IPS-18a (cell line): ENCODE data around the gene TSPAN18.

Experiments
- H3K27ac ChIP-seq: one replicate; pipeline ENCODE4 v1.5.1; 2013; ENCODE audit warnings: low read length
- H3K27me3 ChIP-seq: one replicate; pipeline ENCODE4 v1.6.1; 2013; ENCODE audit warnings: mild to moderate bottlenecking, low read length; ENCODE audit not compliant: control insufficient read depth, insufficient read depth
- H3K36me3 ChIP-seq: one replicate; pipeline ENCODE4 v1.6.1; 2013; ENCODE audit warnings: low read depth, low read length; ENCODE audit not compliant: control insufficient read depth
- H3K4me1 ChIP-seq: one replicate; pipeline ENCODE4 v1.6.1; 2013; ENCODE audit warnings: low read depth, low read length; ENCODE audit not compliant: control insufficient read depth
- H3K4me3 ChIP-seq: one replicate; pipeline ENCODE4 v1.5.1; 2013; ENCODE audit warnings: low read length
- H3K9ac ChIP-seq: one replicate; pipeline ENCODE4 v1.6.1; 2013; ENCODE audit warnings: mild to moderate bottlenecking, low read length, moderate library complexity
- H3K9me3 ChIP-seq: one replicate; pipeline ENCODE4 v1.6.1; 2013; ENCODE audit warnings: low read depth, low read length; ENCODE audit not compliant: control insufficient read depth

TSPAN18 gene

DNA sequence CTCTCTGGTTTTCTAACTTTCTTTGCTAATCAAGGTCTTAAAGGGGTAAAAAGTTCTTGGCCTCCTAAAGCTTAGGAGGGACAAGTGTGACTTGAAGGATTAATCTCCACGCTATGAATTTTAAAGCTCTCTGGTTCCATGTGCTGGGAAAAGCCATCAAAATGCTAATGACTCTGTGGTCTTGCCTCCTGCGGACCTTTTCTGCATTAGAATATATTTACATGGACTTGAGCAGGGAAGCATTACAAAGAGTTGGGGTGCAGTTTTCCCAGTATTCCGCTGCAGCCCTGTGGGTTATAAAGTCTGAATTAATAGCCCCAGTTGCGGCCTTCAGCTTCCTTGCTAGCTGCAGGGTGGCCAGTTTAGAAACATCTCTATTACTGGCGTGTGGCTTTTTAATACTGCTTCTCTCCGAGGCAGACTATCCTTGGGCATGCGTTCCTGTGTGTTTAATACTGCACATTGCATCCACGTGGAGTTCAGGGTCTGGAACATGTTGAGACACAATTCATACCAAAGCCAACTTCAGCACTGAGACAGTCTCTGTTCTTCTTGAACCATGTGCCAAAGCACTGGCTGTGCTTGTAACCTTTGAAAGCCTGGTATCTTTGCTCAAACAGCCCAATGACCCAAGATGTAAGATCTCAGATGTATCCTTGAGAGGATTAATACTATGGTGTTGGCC is 27.3 kb downstream of the TSPAN18 start:
- Histone ChIP-seq H3K36me3 (no peaks in the 10 kb centered on the region), H3K9me3 (no peaks in the 10 kb centered on the region), H3K27ac (peak overlapping the region; percentile 67), H3K27me3 (peaks cover 50% of the 10 kb centered on the region), H3K9ac (no peak overlapping the region), H3K4me3 (peak overlapping the region; percentile 46), H3K4me1 (peaks cover 38% of the 10 kb centered on the region)

DNA sequence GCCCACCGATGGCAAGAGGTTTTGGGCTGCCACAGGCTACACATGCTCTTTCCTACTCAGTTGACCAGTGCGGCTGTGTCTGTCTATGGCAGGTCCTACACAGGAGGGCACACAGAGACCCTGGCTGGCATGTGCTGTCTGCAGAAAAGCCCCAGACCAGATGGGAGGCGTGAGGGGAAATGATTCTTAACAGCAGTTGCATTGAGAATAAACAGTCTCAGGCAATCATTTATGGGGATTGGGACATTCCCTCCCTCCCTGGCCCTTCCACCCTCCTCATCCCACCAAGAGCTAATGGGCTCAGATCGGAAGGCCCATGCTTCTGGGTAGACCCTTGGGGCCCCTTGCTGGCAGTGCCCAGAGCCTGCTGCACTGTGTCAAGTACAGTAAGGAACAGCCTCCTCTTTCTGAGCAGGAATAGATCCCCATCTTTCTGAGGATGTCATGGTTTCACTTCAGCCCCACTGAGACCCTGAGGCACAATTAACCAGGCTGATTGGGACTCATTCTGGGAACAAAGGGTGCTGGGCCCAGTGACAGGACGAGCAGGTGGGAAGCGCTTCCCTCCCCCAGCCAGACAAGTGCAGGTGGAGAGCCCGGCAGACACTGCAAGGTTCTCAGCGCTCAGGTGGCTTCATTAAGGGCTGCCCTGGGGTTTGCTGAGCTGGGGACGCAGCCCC is 28.3 kb downstream of the TSPAN18 start:
- Histone ChIP-seq H3K9ac (no peak overlapping the region), H3K27me3 (peaks cover 59% of the 10 kb centered on the region), H3K27ac (no peak overlapping the region), H3K4me1 (peaks cover 38% of the 10 kb centered on the region), H3K36me3 (no peaks in the 10 kb centered on the region), H3K9me3 (no peaks in the 10 kb centered on the region), H3K4me3 (no peak overlapping the region)

DNA sequence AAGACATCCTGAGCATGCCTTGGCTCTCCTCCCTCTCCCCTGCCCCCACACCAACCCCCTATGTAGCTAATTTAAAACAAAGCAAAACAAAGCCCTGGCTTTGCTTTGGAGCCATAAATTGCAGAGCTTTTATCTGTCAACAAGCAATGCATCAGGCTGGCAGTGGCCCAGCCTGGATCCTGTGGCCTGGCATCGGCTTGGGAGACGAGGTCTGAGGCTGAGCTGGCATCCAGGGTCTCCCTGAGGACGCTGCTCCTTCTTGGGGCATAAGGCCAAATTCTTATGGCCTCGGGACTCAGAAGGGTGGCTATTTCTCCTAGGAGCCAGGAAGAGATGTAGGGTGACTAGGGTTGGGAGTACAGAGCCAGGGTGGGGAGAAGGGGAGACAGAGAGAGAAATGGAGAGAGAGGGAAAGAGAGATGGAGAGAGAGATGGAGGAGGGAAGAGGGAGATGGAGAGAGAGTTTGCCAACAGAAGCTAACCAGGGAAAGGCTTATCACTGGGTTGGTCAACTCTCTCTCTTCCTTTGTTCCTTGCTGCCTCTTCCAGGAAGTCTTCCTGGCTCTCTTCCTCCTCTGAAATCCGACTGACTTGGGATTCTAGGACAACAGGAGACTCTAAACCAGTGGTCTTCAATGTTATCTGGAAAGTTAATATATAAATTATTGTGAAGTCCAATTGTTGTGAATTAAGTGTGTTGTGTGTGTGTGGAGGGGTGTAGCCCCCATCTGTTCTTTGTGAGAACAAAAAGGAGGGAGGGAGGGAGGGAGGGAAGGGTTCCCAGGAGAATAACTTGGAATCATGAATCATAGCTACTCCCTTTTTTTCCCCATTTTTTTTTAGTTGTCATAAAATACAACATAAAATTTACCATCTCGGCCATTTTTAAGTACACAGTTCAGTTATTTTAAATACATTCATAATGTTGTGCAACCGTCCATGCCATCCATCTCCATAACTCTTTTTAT is 29.1 kb downstream of the TSPAN18 start:
- no peak overlapping the region for H3K9ac ChIP-seq
- peaks cover 44% of the 10 kb centered on the region for H3K4me1 ChIP-seq
- peaks cover 65% of the 10 kb centered on the region for H3K27me3 ChIP-seq
- no peaks in the 10 kb centered on the region for H3K36me3 ChIP-seq
- no peaks in the 10 kb centered on the region for H3K9me3 ChIP-seq
- H3K27ac ChIP-seq: no peak overlapping the region
- H3K4me3 ChIP-seq: no peak overlapping the region

DNA sequence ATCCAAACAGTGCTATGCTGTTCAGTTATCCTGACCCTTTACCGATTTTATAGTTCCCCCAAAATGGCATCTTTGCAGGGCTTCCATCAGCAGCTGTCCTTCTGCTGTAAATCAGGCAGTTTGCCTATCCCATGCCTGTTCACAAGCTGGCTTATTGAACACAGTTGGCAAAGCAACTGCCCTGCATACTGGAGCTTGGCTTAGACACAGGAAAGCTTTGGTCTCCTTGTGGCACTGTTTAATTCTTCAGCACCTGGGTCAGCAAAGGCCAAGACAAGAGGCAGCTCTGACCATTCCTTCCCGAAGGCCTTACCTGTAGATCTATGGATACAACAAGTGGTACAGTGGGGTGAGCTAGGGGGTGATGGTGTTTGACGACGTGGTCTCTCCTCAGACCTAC is 32.2 kb downstream of the TSPAN18 start:
- Histone ChIP-seq H3K9me3 (no peaks in the 10 kb centered on the region), H3K4me1 (peaks cover 52% of the 10 kb centered on the region), H3K27ac (no peak overlapping the region), H3K4me3 (no peak overlapping the region), H3K9ac (no peak overlapping the region), H3K27me3 (peaks cover 43% of the 10 kb centered on the region), H3K36me3 (no peaks in the 10 kb centered on the region)

DNA sequence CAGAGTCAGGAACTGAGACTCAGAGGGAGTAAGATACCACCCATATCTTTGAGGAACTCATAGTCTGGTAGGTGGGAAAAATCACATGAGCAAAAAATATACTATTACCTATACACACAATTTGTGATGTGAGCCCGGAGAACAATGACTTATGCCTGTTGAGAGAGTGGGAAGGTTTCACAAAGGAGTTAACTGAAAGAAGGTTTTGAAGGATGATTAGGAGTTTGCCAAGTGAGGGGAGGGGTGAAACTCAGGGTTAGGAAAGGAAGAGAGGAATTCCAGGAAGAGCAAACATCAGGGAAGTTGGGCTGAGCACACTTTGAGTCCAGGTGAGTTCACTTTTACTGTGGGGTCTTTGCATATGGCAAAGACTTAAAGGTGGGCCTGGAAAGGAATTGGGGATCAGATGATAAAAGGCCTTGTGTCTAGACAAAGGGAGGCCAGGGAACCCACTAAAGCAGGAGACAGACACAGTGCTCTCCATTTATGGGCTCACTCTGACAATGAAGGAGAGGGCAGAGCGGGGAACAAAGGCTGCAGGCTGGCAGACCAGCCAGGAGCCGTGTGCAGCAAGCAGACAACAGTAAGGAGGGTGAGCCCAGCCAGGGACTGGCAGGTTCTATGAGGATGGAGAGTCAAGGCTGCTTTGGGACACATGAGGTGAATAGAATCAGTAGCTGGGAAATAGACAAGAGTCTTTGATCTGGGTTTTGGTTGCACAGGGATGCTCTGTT is 33.1 kb downstream of the TSPAN18 start:
- Histone ChIP-seq H3K4me1 (peaks cover 43% of the 10 kb centered on the region), H3K36me3 (no peaks in the 10 kb centered on the region), H3K9ac (no peak overlapping the region), H3K4me3 (no peak overlapping the region), H3K27me3 (peaks cover 39% of the 10 kb centered on the region), H3K27ac (no peak overlapping the region), H3K9me3 (no peaks in the 10 kb centered on the region)

DNA sequence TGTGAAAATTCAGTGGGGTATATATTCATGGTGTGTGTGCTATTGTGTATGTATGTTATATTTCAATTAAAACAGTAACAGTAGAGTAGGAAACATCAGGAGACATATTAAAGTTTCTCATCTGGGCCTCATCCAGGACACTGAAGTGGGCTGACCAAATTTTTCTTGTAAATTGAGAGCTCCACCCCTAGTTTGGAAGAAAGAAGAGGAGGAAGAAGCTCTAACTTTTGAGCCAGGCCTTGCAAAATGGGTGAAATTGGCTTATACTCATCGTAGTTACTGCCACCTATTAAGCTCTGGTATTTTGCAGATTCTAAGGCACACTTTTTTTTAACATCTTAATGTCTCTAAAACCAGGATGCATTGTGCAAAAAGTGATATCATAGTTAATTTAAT is 33.7 kb downstream of the TSPAN18 start:
- Histone ChIP-seq H3K4me1 (peaks cover 37% of the 10 kb centered on the region), H3K27ac (no peak overlapping the region), H3K9me3 (no peaks in the 10 kb centered on the region)

DNA sequence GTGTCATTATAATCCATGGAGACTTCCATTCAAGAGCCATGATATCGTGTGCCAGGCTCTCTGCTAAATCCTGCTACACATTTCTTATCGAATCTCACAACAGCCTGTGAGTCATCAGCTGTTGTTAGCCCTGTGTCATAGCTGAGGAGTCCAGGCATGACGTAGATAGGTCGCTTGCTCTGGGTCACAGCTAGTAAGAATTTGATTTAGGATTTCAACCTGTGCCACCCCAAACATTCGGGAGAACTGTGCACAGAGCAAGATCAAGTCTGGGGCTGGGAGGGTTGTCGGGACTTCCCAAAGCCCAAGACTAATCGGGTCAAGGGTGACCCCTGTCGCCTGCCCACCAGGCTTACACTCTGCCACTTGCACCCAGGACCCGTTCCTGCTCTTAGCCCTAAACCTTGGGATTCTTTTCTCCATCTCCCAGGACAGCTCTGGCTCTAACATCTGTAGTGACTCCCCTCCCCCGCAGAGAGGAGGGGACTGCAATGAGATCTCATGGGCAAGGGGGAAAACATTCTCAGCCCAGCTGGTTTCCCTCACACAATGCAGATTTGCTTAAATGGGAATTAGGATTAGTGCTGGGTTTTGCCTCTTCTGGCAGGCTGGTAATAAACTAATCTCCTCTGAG is 34.3 kb downstream of the TSPAN18 start:
- Histone ChIP-seq H3K27ac (no peak overlapping the region), H3K9me3 (no peaks in the 10 kb centered on the region), H3K27me3 (peaks cover 28% of the 10 kb centered on the region), H3K4me3 (peak overlapping the region; percentile 11), H3K4me1 (peaks cover 33% of the 10 kb centered on the region), H3K36me3 (no peaks in the 10 kb centered on the region), H3K9ac (no peak overlapping the region)

More for the DNA sequence above, 33.7 kb downstream of the TSPAN18 start:
- no peaks in the 10 kb centered on the region for H3K36me3 ChIP-seq
- peaks cover 33% of the 10 kb centered on the region for H3K27me3 ChIP-seq
- H3K4me3 ChIP-seq: no peak overlapping the region
- no peak overlapping the region for H3K9ac ChIP-seq

DNA sequence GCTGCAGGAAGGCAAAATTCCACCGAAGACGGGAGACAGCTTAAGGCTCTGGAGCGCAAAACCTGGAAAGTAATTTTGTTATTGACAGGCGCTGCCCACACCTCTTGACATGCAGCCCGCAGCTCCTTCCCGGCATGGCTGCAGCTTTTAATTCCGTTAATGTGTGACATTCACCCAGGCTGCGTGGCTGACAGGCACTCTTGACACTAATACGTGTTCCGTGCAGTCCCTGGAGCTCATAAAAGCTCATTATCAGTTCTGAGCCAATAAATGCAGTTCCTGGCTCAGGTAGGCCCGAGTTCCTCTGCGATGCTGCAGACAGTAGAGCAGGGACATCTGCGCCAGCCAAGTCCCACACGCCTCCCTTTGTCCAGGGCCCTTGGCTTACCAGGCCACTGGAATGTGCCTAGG is 34.8 kb downstream of the TSPAN18 start:
- Histone ChIP-seq H3K4me3 (peak overlapping the region; percentile 11), H3K36me3 (no peaks in the 10 kb centered on the region), H3K27me3 (peaks cover 23% of the 10 kb centered on the region), H3K27ac (no peak overlapping the region), H3K9me3 (no peaks in the 10 kb centered on the region), H3K4me1 (peaks cover 35% of the 10 kb centered on the region), H3K9ac (no peak overlapping the region)

DNA sequence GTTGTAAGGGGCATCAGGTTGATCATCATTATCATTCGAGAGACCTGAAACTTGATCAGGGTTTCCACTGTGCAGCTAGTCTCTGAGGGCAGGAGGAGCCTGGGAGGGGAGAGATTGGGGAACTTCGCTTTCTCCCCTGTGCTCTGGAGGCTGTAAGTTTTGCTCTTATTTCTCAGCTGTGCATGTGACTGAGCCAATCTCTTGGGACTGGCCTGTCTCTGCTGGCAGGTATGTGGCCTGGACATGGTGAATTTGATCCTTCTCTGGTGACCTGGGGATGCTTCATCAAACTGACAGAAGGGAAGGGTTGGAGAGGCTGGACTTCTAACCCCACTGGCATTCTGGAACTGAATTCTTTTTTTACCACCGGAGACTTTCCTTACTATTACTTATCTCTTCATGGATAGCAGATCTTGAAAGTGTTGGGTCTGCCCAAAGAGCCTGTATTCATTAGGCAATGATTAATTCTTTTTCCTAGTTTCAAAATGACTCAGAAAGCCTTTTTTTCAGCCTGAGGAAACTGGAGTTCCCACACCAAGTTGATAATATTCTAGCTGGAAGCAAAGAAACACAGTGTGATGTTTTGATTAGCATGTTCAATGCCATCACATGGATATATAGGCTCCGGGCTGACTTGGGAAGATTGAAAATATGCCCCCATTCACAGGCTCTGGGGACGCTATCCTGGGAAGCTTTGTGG is 36.5 kb downstream of the TSPAN18 start:
- H3K27ac ChIP-seq: no peak overlapping the region
- no peak overlapping the region for H3K9ac ChIP-seq
- peaks cover 35% of the 10 kb centered on the region for H3K4me1 ChIP-seq
- H3K4me3 ChIP-seq: no peak overlapping the region
- no peaks in the 10 kb centered on the region for H3K36me3 ChIP-seq
- H3K27me3 ChIP-seq: peaks cover 19% of the 10 kb centered on the region
- no peaks in the 10 kb centered on the region for H3K9me3 ChIP-seq

DNA sequence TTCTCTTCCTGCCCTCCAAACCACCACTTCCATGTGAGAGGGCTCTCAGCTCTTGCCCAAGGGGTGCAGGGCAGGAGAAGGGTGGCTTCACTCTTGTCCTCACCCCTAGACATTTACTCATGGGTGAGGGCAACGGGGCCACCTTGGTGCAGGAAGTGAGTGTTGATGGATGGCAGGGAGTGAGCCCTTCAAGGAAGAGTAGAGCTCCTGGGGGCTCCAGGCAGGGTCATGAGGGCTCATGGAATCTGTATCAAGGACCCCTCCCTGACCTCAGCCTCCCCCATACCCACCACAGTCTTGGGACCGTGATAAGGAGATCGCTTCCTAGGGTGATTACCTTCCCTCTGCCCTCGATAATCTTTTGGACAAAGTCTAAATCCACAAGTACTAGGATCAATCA is 37.8 kb downstream of the TSPAN18 start:
- Histone ChIP-seq H3K27me3 (peaks cover 14% of the 10 kb centered on the region), H3K4me1 (peaks cover 32% of the 10 kb centered on the region), H3K9ac (no peak overlapping the region), H3K9me3 (no peaks in the 10 kb centered on the region), H3K36me3 (no peaks in the 10 kb centered on the region), H3K27ac (no peak overlapping the region), H3K4me3 (no peak overlapping the region)
